Activated T-helper 1 cell treated with Interleukin-2 at 50 U/mL for 16 hours (primary cell): ENCODE results near the gene FAM13A.
"Not testable (repeated sequence)": the region's sequence is repeated elsewhere in the genome, so short reads cannot be mapped to it uniquely, and the experiment has no call there.

Experiments used
- DNase-seq: peaks from one replicate; pipeline ENCODE4 v3.0.0-alpha.2; 2020; ENCODE audit warnings: low read depth

FAM13A gene

DNA sequence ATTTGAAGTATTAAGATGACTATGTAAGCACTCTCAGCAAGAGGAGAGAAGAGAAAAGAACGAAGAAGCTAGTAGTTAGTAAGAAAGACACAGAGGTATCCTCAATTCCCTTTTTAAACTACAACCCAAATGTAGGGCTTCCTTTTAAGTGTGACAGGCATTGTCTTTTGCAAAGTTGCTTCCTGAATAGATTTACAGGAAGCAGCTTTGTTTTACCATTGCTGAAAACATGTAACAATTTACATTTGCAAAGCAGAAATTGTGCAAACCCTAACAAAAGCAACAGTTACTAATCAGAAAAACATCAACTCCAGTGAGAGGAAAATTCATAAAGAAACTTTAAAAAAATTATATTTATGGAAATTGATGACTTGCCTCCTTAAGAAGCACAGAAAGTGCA, 96.4 kb downstream of the FAM13A start:
- no peak for DNase-seq

DNA sequence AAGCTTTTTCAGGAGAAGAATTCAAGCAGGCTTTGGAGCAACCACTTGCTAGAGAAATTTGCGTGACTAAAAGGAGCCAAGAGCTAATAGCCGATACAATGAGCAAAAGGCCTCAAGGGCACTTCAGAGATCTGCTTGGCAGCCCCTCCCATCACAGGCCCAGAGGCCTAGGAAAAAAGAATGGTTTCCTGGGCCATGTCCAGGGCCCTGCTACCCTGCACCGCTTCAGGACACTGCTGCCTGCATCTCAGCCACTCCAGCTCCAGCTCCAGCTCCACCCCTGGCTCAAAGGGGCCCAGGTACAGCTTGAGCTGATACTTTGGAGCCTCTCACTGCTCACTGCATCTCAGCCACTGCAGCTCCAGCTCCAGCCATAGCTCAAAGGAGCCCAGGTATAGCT, 98.9 kb downstream of the FAM13A start:
- no peak for DNase-seq

DNA sequence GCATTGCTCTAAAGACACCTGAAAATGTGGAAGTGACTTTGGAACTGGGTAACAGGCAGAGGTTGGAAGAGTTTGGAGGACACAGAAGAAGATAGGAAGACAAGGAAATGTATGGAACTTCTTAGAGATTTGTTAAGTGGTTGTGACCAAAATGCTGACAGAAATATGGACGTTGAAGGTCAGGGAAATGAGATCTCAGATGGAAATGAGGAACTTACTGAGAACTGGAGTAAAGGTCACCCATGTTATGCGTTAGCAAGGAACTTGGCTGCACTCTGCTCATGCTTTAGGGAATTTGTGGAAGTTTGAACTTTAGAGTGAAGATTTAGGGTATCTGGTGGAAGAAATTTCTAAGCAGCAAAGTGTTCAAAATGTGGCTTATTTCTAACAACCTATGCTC, 99.4 kb downstream of the FAM13A start:
- no peak for DNase-seq

DNA sequence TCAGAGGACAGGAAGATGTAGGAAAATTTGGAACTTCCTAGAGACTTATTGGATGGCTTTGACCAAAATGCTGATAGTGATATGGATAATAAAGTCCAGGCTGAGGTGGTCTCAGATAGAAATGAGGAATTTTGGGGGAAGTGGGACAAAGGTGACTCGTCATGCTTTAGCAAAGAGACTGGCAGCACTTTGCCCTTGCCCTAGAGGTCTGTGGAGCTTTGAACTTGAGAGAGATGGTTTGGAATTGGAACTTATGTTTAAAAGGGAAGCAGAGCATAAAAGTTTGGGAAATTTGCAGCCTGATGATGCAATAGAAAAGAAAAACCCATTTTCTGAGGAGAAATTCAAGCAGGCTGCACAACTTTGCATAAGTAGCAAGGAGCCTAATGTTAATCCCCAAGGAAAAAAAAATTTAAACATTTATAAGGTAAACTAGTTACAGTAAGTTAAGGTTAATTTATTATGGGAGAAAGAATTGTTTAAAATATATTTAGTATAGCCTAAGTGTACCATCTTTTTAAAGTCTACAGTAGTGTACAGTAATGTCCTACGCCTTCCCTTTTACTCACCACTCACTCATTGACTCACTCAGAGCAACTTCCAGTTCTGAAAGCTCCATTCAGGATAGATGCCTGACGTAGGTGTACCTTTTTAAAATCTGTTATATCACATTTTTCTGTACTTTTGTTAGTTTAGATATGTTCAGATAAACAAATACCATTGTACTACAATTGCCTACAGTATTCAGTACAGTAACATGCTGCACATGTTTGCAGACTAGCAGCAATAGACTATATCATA, 101.2 kb downstream of the FAM13A start:
- DNase-seq, result no peak

DNA sequence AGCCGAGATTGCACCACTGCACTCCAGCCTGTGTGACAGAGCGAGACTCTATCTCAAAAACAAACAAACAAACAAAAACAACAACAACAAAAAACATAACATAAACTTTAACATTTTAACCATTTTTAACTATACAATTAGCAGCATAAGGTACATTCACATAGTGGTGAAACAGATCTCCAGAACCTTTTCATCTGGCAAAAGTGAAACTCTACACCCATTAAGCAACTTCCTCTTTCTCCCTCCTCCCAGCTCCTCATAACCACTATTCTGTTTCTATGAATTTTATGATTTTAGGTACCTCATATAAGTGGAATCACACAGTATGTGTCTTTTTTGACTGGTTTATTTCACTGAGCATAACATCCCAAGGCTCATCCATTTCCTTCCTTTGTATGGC, 103.6 kb downstream of the FAM13A start:
- DNase-seq, result no peak

DNA sequence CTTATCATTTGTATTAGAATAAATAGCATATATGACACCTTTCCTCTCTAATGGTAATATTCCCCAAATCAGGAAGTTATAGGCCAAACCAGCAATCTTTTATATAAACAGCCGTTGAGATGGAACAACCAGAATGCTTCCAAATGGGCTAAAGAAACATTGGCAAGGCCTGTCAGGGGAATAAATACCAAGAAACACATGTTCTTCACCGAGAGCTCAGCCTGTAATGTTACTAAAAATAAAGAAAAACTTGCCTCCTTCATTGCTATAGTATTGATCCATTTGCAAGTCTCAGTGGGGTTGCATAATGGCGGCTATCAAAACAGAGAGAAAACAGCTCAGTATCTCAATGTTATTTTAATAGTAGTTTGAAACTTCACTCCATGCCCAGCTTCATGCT, 104.9 kb downstream of the FAM13A start:
- DNase-seq, result no peak

DNA sequence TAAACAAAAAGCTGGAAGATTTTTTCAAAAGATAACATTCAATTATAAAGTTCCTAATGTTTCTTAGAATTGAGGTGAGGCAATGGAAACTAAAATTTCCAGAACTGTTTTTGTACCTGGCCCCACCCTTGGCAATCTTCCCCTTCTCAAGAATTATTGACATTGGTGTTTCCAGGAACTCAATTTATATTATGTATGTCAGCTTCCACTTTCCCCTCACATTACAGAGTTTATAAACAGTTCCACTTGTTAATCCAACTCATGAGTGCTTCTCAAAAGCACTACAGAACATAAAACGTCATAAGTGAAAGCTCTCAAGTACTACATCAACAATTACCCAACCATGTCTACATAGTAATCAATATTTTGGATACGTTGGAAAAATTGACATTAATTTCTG, 107.4 kb downstream of the FAM13A start:
- DNase-seq, result no peak

DNA sequence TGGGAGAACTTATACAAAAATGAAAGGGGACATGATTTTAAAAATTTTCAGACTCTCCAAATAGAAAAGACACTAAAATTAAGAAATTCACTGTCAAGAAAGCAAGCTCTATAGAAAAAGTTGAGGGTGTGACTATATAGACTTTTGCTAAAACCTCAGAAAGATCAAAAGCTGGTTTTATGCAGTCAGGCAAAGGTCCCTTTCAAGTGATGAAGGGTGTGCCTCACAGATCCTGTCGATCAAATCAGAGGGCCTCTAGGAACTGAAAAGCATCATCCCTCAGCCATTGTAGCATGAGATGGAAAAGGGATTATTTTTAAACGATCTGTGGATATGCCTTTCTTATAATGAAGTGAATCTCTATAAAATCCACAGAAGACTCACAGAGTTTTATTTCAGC, 116.5 kb downstream of the FAM13A start:
- no peak for DNase-seq

DNA sequence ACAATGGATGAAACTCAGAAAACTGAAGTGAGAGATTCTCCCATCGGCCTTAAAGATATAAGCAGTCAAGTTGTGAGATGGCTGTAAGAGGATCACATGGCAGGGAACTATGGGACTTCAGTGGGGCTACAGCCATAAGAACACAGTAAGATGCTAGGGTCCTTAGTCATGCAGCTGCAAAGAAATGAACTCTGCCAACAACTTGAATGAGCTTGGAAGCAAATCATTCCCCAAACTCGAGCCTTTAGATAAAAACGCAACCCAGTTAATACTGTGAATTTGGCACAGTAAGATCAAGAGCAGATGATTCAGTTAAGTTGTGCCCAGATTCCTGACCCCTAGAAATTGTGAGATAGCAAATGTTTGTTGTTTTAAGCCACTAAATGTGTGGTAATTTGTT, 117.3 kb downstream of the FAM13A start:
- no peak for DNase-seq

DNA sequence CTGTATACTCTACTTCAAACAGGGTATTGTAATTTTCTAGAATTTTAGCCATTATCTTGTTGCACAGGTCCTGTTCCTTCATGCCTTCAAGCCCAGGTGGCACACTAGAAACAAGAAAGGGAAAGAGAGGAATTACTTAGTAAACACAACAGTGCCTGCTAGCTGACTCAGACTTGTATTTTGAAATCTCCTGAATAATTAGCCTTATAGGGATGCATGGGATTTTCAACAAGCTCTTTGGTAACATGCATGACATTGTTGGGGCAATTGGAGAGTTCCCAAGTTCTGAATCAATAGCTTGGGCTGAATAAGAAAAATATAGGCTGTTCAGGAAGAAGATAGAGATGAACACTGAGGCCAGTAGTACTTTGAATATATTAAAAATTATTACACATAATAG, 118.8 kb downstream of the FAM13A start:
- no peak for DNase-seq

DNA sequence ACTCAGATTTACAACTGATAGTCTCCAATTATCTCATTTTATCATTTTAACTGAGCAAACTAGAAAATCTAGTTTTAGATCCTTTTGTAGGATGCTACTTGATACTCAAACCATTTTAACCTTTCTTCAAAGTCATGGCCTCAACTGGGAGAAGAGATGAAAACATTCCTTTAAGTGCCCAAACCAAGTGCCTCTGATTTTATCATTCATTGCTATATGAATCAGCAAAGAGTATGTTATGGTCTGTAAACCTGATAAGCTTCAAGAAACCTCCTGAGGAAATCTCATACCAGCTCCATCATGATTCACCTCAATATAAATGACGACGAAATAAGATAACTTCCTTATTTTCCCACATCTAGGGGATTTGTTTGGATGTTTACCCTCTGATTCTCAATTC, 119.9 kb downstream of the FAM13A start:
- DNase-seq, result no peak

DNA sequence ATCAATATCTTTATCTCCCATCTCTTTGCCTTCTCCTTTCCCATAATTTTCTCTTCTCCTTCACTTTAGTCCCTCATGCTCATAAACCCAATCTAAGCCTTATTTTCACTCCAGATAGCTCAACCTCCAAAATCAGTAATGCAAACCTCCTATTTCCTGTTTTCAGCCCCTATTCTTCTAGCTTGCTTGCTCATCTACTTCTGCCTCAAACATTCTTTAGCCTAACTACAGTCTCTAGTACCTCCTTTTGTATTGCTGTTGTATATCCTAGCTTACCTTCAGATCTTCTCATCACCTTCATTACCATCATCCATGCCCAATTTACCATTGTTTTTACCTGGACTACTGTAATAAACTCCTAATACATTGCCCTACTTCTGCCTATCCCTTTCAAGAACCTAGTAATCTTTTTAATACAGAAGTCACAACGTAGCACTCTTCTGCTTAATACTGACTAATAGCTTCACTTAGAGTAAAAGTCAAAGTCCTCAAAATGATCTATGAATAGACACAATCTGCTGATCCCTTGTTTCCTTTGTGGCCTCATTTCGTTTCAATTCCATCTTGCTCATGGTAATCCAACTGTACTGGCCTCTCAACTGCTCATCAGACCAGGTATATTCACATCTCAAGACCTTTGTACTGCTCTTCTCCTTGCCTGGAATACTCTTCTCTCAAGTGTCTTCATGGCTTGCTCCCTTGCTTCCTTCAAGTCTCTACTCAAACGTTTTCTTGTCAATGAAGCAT, 123.4 kb downstream of the FAM13A start:
- DNase-seq, result no peak

DNA sequence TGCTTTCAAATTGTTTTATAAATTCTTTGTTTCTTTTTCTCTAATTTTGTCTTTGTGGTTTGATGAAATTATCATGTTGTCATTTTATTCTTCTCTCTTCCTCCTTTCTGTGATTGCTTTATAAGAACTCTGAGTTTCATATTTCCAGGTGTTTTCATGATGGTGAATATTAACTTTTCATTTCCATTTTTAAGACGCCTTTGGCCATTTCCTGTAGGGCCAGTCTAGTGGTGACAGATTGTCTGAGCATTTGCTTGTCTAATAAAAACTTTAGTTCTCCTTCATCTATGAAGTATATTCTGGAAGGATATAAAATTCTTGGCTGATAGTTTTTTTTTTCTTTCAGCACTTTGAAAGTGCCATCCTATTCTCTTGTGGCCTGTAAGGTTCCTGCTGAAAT, 128.1 kb downstream of the FAM13A start:
- DNase-seq, result no peak

DNA sequence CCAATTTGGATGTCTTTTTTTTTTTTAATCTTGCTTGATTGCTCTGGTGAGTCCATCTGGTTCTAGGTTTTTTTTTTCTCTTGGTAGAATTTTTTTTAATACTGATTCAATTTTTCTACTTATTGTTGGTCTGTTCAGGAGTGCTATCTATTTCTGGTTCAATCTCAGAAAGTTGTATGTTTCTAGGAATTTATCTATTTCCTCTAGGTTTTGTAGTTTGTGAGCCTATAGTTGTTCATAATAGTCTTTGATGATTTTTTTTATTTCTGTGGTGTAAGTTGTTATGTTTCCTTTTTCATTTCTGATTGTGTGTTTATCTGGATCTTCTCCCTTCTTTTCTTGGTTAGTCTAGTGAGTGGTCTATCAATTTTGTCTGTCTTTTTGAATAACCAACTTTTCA, 129.6 kb downstream of the FAM13A start:
- no peak for DNase-seq

DNA sequence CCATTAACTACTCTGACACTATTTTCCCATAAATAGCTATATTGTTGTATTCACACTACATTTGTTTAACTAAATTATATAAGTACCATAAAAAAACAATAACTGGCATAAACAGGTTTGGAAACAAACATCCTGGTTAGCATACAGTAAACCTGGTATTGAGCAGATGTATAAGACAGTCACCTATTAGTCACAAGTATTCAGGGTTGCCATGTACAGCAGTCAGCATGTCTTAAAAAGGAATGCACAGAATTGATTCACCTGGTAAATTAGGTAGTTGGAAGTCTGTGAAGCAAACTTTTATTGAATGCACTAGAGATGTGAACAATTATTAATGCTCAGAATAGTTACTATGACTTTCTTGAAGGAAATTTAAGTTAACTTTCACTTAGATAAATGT, 137.9 kb downstream of the FAM13A start:
- DNase-seq, result no peak

DNA sequence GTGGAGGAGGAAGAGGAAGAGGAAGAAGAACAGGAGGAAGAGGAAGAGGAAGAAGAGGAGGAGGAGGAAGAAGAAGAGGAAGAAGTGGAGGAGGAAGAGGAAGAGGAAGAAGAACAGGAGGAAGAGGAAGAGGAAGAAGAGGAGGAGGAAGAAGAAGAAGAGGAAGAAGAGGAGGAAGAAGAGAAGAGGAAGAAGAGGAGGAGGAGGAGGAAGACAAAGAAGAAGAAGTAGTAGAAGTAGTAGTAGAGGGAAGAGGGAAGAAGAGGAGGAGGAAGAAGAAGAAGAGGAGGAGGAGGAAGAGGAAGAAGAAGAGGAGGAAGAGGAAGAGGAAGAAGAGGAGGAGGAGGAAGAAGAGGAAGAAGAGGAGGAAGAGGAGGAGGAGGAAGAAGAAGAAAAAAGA, 143.8 kb downstream of the FAM13A start:
- DNase-seq, result not testable (repeated sequence)

DNA sequence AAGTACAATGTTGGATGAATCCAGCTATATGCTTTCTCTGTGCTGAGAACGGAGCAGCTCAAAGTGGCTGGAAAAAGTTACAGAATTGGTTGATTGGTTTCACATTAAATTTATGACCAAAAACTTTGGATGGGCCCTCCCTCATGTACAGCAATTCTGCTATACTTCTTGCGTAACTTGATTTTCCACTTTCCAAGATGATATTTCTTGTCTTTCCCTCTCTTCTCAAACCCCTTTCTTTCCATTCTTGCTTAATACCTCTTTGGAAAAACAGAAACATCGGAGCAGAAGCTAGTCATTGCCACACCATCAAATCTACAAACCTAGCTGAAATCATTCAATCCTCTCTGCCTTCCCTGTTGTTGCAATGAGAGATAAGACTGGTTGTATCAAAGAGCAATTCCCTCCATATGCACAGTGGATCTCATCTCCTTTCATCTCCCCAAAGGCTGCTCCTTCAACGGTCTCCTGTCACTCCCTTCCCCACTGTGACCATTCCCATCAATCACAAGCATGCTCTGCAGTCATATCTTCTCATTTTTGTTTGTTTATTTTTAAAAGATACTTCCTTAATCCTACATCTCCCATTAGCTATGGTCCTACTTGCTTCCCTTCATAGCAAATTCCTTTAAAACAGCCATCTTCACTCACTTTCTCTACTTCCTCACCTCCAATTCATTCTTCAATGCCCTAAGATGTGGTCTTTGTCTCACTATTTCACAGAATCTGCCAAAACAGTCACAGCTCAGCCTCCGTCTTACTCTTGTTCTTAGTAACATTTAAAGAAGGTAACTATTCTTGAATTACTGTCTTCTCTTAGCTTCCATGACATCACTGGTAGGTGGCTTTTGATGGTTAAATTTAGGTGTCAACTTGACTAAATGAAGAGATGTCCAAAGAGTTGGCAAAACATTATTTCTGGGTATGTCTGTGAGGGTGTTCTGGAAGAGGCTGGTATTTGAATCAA, 145.5 kb downstream of the FAM13A start:
- no peak for DNase-seq

DNA sequence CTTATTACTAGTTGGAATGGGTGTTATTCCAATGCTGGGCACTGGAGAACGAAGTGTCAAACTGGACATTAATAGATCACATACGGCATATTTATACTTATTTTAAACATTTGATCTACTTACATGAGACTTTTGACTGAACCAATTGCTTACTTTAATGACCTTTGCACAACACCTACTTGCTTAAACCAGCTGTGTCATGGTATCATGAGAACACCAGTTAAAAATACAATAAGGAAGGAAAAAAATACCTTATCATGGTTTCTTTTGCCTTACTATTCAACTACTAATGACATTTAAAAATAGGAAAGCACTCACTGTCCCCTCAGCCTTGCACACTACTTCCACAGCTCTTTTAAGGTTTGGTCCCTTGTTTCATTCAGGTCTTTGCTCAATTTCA, 146.9 kb downstream of the FAM13A start:
- no peak for DNase-seq

DNA sequence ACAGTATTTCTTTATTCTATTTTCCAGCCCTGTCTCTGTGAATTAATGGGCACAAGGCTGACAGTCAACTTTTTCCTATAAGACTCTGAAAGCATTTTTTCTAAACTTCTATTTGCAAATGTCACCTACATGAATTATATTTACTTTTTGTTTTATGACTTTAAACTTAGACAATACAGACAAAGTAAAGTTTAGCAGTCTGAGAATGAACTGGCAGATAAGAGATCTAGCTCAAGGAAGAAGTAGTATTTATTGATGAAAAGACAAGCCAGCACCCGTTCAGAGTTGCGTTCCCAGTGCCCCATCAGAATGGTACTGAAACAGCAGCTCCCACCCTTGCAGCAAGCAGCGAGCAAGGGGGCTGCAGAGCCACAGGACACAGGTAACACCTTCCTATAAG, 148.5 kb downstream of the FAM13A start:
- DNase-seq, result no peak

DNA sequence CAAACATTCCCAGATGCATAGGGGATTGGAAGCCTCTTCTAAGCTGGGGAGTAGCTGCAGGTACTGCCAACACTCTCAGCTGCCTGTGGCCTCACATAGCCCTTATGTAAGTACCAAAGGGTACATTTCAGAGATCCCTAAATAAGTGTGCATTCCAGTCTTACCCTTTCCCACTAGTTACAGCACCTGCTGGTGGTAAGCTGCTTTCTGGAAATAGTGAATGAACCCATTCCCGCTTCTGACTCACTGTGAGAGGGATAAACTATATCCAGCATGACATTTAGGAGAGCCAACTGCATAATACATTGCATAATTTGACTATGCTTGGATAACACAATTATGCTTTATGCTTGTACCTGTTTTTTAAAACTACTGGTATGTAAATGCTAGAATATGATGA, 149.0 kb downstream of the FAM13A start:
- no peak for DNase-seq

DNA sequence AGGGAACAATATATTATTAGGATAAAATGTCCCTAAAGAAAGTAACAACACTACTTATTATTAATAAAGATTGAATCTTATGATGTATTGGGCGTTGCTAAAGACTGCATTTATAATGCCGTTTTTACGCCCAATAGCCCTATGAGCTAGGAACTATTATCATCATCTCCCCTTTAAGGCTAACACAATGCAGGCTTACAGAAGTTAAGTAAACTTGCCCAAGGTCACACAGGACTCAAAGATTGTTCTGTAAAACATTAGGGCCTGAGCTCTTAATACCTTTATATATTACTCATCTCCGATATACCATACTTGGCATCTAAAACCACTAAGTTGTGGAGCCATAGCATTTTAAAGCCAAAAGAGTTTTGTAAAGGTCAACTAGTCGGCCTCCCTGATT, 149.5 kb downstream of the FAM13A start:
- DNase-seq, result no peak

DNA sequence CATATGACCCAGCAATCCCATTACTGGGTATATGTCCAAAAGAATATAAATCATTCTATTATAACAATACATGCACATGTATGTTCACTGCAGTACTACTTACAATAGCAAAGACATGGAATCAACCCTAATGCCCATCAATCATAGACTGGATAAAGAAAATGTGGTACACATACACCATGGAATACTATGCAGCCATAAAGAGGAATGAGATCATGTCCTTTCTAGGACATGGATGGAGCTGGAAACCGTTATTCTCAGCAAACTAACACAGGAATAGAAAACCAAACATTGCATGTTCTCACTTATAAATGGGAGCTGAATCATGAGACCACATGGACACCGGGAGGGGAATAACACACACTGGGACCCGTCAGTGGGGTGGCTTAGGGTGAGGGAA, 152.7 kb downstream of the FAM13A start:
- not testable (repeated sequence) for DNase-seq

DNA sequence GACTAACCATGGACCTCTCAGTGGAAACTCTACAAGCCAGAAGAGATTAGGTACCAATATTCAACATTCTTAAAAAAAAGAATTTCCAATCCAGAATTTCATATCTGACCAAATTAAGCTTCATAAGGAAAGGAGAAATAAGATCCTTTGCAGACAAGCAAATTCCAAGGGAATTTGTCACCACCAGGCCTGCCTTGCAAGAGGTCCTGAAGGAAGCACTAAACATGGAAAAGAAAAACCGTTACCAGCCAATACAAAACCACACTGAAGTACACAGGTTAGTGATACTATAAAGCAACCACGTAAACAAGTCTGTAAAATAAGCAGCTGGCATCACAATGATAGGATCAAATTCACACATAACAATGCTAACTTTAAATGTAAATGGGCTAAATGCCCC, 156.6 kb downstream of the FAM13A start:
- DNase-seq, result no peak
